HG03378 (cell line): ENCODE data around the gene CDH4.
"Not testable (repeated sequence)": the region's sequence is repeated elsewhere in the genome, so short reads cannot be mapped to it uniquely, and the experiment has no call there.

ENCODE experiments used
- ATAC-seq: cut with Tn5 transposase; IDR thresholded peaks from one replicate; pipeline ENCODE4 v1.9.1; 2021; ENCODE audit warnings: mild to moderate bottlenecking, moderate library complexity; ENCODE audit not compliant: unreplicated experiment

CDH4 gene

GRCh38 chr20:61939691-61940360, 687.8 kb downstream of the CDH4 start:
- no peak for ATAC-seq

GRCh38 chr20:61940491-61940890, 688.4 kb downstream of the CDH4 start:
- no peak for ATAC-seq

- ATAC-seq = no peak
Observed at GRCh38 chr20:61940976-61941720, 689.1 kb downstream of the CDH4 start.

GRCh38 chr20:61941721-61942405, 689.8 kb downstream of the CDH4 start:
- no peak for ATAC-seq

- no peak for ATAC-seq
Observed at GRCh38 chr20:61942526-61942925, 690.5 kb downstream of the CDH4 start.

- ATAC-seq = not testable (repeated sequence)
Observed at GRCh38 chr20:61944967-61945366, 692.9 kb downstream of the CDH4 start.

GRCh38 chr20:61945495-61945894, 693.4 kb downstream of the CDH4 start:
- ATAC-seq = not testable (repeated sequence)

- ATAC-seq = not testable (repeated sequence)
Observed at GRCh38 chr20:61948056-61948455, 696.0 kb downstream of the CDH4 start.

- no peak for ATAC-seq
Observed at GRCh38 chr20:61948586-61949362, 696.7 kb downstream of the CDH4 start.

GRCh38 chr20:61949363-61949713, 697.3 kb downstream of the CDH4 start:
- ATAC-seq = no peak

GRCh38 chr20:61949714-61950640, 697.9 kb downstream of the CDH4 start:
- no peak for ATAC-seq

GRCh38 chr20:61950641-61951071, 698.6 kb downstream of the CDH4 start:
- ATAC-seq = no peak

GRCh38 chr20:61951695-61952533, 699.9 kb downstream of the CDH4 start:
- ATAC-seq = no peak

- ATAC-seq = no peak
Observed at GRCh38 chr20:61953037-61954021, 701.3 kb downstream of the CDH4 start.

GRCh38 chr20:61954276-61955021, 702.4 kb downstream of the CDH4 start:
- ATAC-seq = no peak

GRCh38 chr20:61955668-61956395, 703.8 kb downstream of the CDH4 start:
- ATAC-seq = no peak
